HepG2 (cell line): ENCODE results near the gene RGS13. TPM values are rescaled to one million over a fixed set of nuclear protein-coding genes. Genes with fewer than 3 reads are reported as not detected.

ENCODE experiments used
- ATAC-seq: fragments of 200-7000 bp; cut with Tn5 transposase; 3 replicates; pipeline ENCODE4 v1.9.1; 2020; ENCODE audit warnings: mild to moderate bottlenecking, moderate library complexity
- BruUV-seq: library from RNA; stranded (reverse); fragments of 400-500 nt; replicated peaks from 2 replicates; lab custom pipeline; 2021; lab: Mats Ljungman, UMichigan
- CTCF ChIA-PET: fragments of 300-600 bp; formaldehyde crosslinking; extraction: SDS; loops from one replicate; lab custom pipeline; 2021; ENCODE audit warnings: low total read pairs, inconsistent platforms, low intra/inter-chr PET ratio; lab: Yijun Ruan, JAX
- POLR2A ChIA-PET: fragments of 350-600 bp; sonication (Branson Sonifier 250); formaldehyde crosslinking; loops from one replicate; lab custom pipeline; 2020; ENCODE audit warnings: antibody characterized with exemption, inconsistent platforms; lab: Yijun Ruan, JAX
- DNase-seq: peaks from one replicate; pipeline ENCODE4 v3.0.0-alpha.2; 2015; ENCODE audit warnings: low spot score
- FAIRE-seq: peaks from 3 replicates; lab custom pipeline; 2011; peaks lifted over from hg19 to GRCh38; lab: Jason Lieb, UNC
- H2AFZ ChIP-seq: one replicate; pipeline ENCODE4 v1.6.1; 2011; ENCODE audit warnings: low read length, inconsistent platforms
- H3K27ac ChIP-seq: fragments of 300-600 bp; 3 replicates; pipeline ENCODE4 v1.8.0; 2011; ENCODE audit warnings: mixed run types, mild to moderate bottlenecking, mixed read lengths, low read length, inconsistent platforms; ENCODE audit not compliant: insufficient read depth; ENCODE audit errors: extremely low read length
- H3K27me3 ChIP-seq, 2 experiments: fragments of 200-600 bp in 1 of 2; 2 replicates in 1 of 2; 3 replicates in 1 of 2; pipeline versions ENCODE4 v1.6.0 to v1.8.0; 2011; ENCODE audit warnings: low read length in 2 of 2, mild to moderate bottlenecking in 2 of 2, moderate library complexity in 2 of 2, inconsistent platforms in 1 of 2; ENCODE audit not compliant: insufficient read depth in 2 of 2, control insufficient read depth in 1 of 2
- H3K36me3 ChIP-seq, 2 experiments: fragments of 200-600 bp in 1 of 2; replicated peaks in 1 of 2; 2 replicates in 1 of 2; 3 replicates in 1 of 2; pipeline versions ENCODE4 v1.5.1 to v1.8.0; 2011; ENCODE audit warnings: low read length in 2 of 2, inconsistent platforms in 1 of 2; ENCODE audit not compliant: insufficient read depth in 2 of 2, control insufficient read depth in 1 of 2
- H3K4me1 ChIP-seq: 2 replicates; pipeline ENCODE4 v1.5.1; 2012; ENCODE audit warnings: low read length, inconsistent platforms; ENCODE audit not compliant: insufficient read depth
- H3K4me2 ChIP-seq: 2 replicates; pipeline ENCODE4 v1.6.0; 2011; ENCODE audit warnings: low read depth, low read length, inconsistent platforms
- H3K4me3 ChIP-seq, 3 experiments: fragments of 200-600 bp in 1 of 3; sonication (generic), shearing (Covaris generic) in 1 of 3; replicated peaks in 1 of 3; 2 replicates each; pipeline ENCODE4 v1.5.1; 2011 to 2016; ENCODE audit warnings: low read length in 3 of 3, inconsistent platforms in 2 of 3, low read depth in 2 of 3, mild to moderate bottlenecking in 2 of 3, control low read depth in 1 of 3, mixed read lengths in 1 of 3; ENCODE audit not compliant: insufficient read depth in 1 of 3
- H3K79me2 ChIP-seq: one replicate; pipeline ENCODE4 v1.6.1; 2011; ENCODE audit warnings: low read length, inconsistent platforms; ENCODE audit not compliant: insufficient read depth
- H3K9ac ChIP-seq: 2 replicates; pipeline ENCODE4 v1.6.0; 2011; ENCODE audit warnings: mild to moderate bottlenecking, low read depth, low read length, inconsistent platforms; ENCODE audit not compliant: insufficient read depth
- H3K9me3 ChIP-seq: 2 replicates; pipeline ENCODE4 v1.5.1; 2012; ENCODE audit warnings: mild to moderate bottlenecking, low read length
- H4K20me1 ChIP-seq: 2 replicates; pipeline ENCODE4 v1.6.0; 2011; ENCODE audit warnings: inconsistent platforms, mild to moderate bottlenecking, low read length, moderate library complexity; ENCODE audit not compliant: insufficient read depth
- ARHGAP35 ChIP-seq: sonication (generic); formaldehyde crosslinking; IDR thresholded peaks from 2 replicates; pipeline ENCODE4 v1.9.0; 2022; ENCODE audit warnings: mild to moderate bottlenecking, inconsistent platforms, moderate library complexity, missing genetic modification reagents, borderline replicate concordance
- ARID3A ChIP-seq: IDR thresholded peaks from 2 replicates; pipeline ENCODE4 v1.6.1; 2012; ENCODE audit warnings: low read depth, low read length, improper control_type of control experiment
- CREB1 ChIP-seq, 2 experiments: fragments of 450-650 bp in 1 of 2; IDR thresholded peaks; 2 replicates each; pipeline ENCODE4 v1.6.1; 2016 to 2017; ENCODE audit warnings: control low read depth in 1 of 2, mild to moderate bottlenecking in 1 of 2, missing compliant biosample characterization in 1 of 2, missing genetic modification characterization in 1 of 2
- ETV5 ChIP-seq: IDR thresholded peaks from 2 replicates; pipeline ENCODE4 v1.6.1; 2018; ENCODE audit warnings: missing biosample characterization, missing genetic modification reagents, inconsistent platforms, borderline replicate concordance
- JARID2 ChIP-seq: sonication (generic); formaldehyde crosslinking; IDR thresholded peaks from 2 replicates; pipeline ENCODE4 v1.8.1; 2023; ENCODE audit warnings: missing genetic modification reagents, inconsistent platforms; ENCODE audit not compliant: insufficient replicate concordance
- POLR2AphosphoS5 ChIP-seq: IDR thresholded peaks from 2 replicates; pipeline ENCODE4 v1.6.1; 2012; ENCODE audit warnings: low read depth, low read length
- SNAPC2 ChIP-seq: sonication (generic); formaldehyde crosslinking; IDR thresholded peaks from 2 replicates; pipeline ENCODE4 v1.8.1; 2022; ENCODE audit warnings: mild to moderate bottlenecking, missing genetic modification reagents
- TBX3 ChIP-seq: fragments of 450-650 bp; IDR thresholded peaks from 2 replicates; pipeline ENCODE4 v1.6.1; 2017; ENCODE audit warnings: antibody characterized with exemption, mild to moderate bottlenecking, inconsistent platforms, borderline replicate concordance
- WGBS: methylation state at CpG from one replicate; pipeline ENCODE4 v1.1.6; 2017; ENCODE audit warnings: low lambda C conversion rate; 5-methylcytosine and 5-hydroxymethylcytosine counted together
- in situ Hi-C: cut with HindIII; loops from 2 replicates; pipeline ENCODE4 v1.10.0; 2017; ENCODE audit warnings: low pct_unique_long_range_greater_than_20kb; ENCODE audit not compliant: extremely low pct_ligation_motif_present
- intact Hi-C: fragments of 100-400 bp; cut with micrococcal nuclease; formaldehyde crosslinking; loops from one replicate; pipeline ENCODE4 v1.10.0; 2022; ENCODE audit not compliant: unreplicated experiment
- polyA plus RNA-seq, 8 experiments: library from polyadenylated mRNA; depleted of rRNA in 3 of 8; stranded (reverse) in 7 of 8; unstranded in 1 of 8; fragments of >200 nt; fragmentation: Illumina TruSeq in 4 of 8; extraction: Trizol in 4 of 8; gene quantifications; 2 replicates each; pipeline versions ENCODE4 v1.2.1 to v1.2.3, GENCODE V29; 2011 to 2016; ENCODE audit warnings: low read depth in 4 of 8, missing spikeins in 1 of 8, mixed read lengths in 1 of 8; ENCODE audit not compliant: insufficient read depth in 1 of 8
- total RNA-seq, 5 experiments: library from RNA; depleted of rRNA; stranded (reverse); fragments of >200 nt; fragmentation: Illumina TruSeq; extraction: Trizol; gene quantifications; 2 replicates each; pipeline ENCODE4 v1.2.3, GENCODE V29; 2016; ENCODE audit warnings: low read depth in 1 of 5
- TF ChIP-seq, protein P1 (sequence below), 2 experiments: sonication (generic) in 1 of 2; formaldehyde crosslinking in 1 of 2; IDR thresholded peaks; 2 replicates each; pipeline versions ENCODE4 v1.4.0 to v1.6.1; 2018 to 2020; ENCODE audit warnings: missing genetic modification reagents in 2 of 2, borderline replicate concordance in 1 of 2, low read depth in 1 of 2, mild to moderate bottlenecking in 1 of 2, missing biosample characterization in 1 of 2
- TF ChIP-seq, protein P2 (sequence below): IDR thresholded peaks from 2 replicates; pipeline ENCODE4 v1.6.1; 2016; ENCODE audit warnings: low read depth, control low read depth
- TF ChIP-seq, protein P3 (sequence below): sonication (generic); formaldehyde crosslinking; conservative IDR thresholded peaks from 2 replicates; pipeline ENCODE4 v1.4.0; 2020; ENCODE audit warnings: missing genetic modification reagents
- TF ChIP-seq, protein P4 (sequence below): sonication (generic); formaldehyde crosslinking; IDR thresholded peaks from 2 replicates; pipeline ENCODE4 v1.5.0; 2020; ENCODE audit warnings: missing genetic modification reagents, mild to moderate bottlenecking, borderline replicate concordance

The RGS13 gene
- total and polyA plus RNA-seq, 2 of the 13 experiments (the other 11 are each of a cell fraction or from before 2014, with no cell fraction given) = not detected

GRCh38 chr1:192639607-192640368, 3.8 kb downstream of the RGS13 start:
- Histone ChIP-seq H3K4me2 (no peak overlapping the region), H3K4me1 (peaks cover 6% of the 10 kb centered on the region), H3K4me3 (no peak overlapping the region), H4K20me1 (no peaks in the 10 kb centered on the region), H3K79me2 (no peaks in the 10 kb centered on the region), H3K36me3 (no peaks in the 10 kb centered on the region), H3K9me3 (no peaks in the 10 kb centered on the region), H3K27ac (no peak overlapping the region), H2AFZ (no peak overlapping the region), H3K9ac (no peak overlapping the region), H3K27me3 (no peaks in the 10 kb centered on the region)
- ChIA-PET CTCF (no interaction called here), POLR2A (no interaction called here)
- FAIRE-seq (no peak), ATAC-seq (no peak), DNase-seq (no peak)
- BruUV-seq = no TSS peak
- WGBS = 30% methylated on average over 4 of the region's 4 CpGs
- in situ Hi-C loops (no loop called here), intact Hi-C loops (loop anchor here (10.0 kb wide), 1 partner anchor 165 kb away; the partner anchor contains the start of gene RGS2)
- TF ChIP-seq JARID2 (CRISPR knock-in tag) (no peak), CREB1 (IDR thresholded peaks at IDR 0.05) (no peak), CREB1 (CRISPR knock-in tag; IDR thresholded peaks at IDR 0.05) (no peak), ARID3A (no peak), ARHGAP35 (CRISPR knock-in tag) (no peak), ETV5 (CRISPR knock-in tag) (no peak), TBX3 (no peak), SNAPC2 (no peak), POLR2AphosphoS5 (no peak)
- TF ChIP-seq, protein P1, sequence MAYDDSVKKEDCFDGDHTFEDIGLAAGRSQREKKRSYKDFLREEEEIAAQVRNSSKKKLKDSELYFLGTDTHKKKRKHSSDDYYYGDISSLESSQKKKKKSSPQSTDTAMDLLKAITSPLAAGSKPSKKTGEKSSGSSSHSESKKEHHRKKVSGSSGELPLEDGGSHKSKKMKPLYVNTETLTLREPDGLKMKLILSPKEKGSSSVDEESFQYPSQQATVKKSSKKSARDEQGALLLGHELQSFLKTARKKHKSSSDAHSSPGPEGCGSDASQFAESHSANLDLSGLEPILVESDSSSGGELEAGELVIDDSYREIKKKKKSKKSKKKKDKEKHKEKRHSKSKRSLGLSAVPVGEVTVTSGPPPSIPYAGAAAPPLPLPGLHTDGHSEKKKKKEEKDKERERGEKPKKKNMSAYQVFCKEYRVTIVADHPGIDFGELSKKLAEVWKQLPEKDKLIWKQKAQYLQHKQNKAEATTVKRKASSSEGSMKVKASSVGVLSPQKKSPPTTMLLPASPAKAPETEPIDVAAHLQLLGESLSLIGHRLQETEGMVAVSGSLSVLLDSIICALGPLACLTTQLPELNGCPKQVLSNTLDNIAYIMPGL (CRISPR knock-in tag; IDR thresholded peaks at IDR 0.05; ENCODE audit: borderline replicate concordance in 1 of 2, low read depth in 1 of 2) = no peak
- TF ChIP-seq, protein P2, sequence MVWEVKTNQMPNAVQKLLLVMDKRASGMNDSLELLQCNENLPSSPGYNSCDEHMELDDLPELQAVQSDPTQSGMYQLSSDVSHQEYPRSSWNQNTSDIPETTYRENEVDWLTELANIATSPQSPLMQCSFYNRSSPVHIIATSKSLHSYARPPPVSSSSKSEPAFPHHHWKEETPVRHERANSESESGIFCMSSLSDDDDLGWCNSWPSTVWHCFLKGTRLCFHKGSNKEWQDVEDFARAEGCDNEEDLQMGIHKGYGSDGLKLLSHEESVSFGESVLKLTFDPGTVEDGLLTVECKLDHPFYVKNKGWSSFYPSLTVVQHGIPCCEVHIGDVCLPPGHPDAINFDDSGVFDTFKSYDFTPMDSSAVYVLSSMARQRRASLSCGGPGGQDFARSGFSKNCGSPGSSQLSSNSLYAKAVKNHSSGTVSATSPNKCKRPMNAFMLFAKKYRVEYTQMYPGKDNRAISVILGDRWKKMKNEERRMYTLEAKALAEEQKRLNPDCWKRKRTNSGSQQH (CRISPR knock-in tag) = no peak
- TF ChIP-seq, protein P3, sequence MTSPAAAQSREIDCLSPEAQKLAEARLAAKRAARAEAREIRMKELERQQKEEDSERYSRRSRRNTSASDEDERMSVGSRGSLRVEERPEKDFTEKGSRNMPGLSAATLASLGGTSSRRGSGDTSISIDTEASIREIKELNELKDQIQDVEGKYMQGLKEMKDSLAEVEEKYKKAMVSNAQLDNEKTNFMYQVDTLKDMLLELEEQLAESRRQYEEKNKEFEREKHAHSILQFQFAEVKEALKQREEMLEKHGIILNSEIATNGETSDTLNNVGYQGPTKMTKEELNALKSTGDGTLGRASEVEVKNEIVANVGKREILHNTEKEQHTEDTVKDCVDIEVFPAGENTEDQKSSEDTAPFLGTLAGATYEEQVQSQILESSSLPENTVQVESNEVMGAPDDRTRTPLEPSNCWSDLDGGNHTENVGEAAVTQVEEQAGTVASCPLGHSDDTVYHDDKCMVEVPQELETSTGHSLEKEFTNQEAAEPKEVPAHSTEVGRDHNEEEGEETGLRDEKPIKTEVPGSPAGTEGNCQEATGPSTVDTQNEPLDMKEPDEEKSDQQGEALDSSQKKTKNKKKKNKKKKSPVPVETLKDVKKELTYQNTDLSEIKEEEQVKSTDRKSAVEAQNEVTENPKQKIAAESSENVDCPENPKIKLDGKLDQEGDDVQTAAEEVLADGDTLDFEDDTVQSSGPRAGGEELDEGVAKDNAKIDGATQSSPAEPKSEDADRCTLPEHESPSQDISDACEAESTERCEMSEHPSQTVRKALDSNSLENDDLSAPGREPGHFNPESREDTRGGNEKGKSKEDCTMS (CRISPR knock-in tag) = no peak
- TF ChIP-seq, protein P4, sequence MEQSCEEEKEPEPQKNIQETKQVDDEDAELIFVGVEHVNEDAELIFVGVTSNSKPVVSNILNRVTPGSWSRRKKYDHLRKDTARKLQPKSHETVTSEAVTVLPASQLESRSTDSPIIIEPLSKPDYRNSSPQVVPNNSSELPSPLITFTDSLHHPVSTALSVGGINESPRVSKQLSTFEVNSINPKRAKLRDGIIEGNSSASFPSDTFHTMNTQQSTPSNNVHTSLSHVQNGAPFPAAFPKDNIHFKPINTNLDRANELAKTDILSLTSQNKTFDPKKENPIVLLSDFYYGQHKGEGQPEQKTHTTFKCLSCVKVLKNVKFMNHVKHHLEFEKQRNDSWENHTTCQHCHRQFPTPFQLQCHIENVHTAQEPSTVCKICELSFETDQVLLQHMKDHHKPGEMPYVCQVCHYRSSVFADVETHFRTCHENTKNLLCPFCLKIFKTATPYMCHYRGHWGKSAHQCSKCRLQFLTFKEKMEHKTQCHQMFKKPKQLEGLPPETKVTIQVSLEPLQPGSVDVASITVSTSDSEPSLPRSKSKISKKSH (CRISPR knock-in tag) = no peak
